ENCODE measurements around the gene LRFN2. TPM values are rescaled to one million over a fixed set of nuclear protein-coding genes. Genes with fewer than 3 reads are reported as not detected.

Gene LRFN2
- total RNA-seq, 1 experiment from 2014 or later, result 26.6 TPM

DNA sequence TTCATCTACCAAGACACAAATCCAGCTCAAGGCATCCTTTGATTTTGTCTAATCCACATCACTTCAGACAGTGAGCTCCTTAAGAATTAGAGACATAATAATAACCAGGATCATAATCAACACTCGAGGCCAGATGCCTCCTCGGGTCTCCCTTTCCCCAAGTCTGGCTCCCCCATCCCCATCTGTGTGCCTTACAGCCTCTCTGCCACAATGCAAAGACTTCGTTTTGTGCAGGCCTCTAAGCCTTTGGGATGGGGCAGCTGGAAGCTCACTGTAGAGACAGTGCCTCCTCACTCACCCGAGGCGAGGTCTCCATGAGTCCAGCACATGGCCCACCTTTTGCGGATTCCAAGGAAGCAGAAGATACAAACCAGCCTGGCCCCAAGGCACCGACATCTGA is 30.3 kb downstream of the LRFN2 start:
- no TSS peak for BruUV-seq (replicated peaks)
- intact Hi-C loops (cut with micrococcal nuclease; ENCODE audit: unreplicated experiment), result no loop called here
- CTCF ChIA-PET, result no interaction called here

DNA sequence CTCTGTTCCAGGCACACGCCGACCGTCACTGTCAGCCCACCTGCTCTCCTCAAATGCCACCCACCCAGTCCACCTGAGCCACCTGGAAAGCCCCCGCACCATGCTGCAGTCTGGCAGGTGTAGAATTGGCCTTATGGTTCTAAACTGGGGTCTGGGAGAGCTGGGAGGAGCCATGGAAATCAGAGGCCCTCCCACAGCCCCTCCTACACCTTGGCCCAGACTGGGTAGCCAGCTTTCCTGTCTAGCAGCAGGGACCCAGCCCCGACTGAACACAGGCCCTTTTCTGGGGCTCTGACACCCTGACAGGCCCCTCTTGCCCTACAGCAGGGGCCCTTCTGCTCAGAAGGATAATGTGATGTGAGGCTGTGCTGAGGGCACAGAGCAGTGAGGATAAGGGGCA is 31.1 kb downstream of the LRFN2 start:
- Histone ChIP-seq H3K27ac (ENCODE audit: low read depth, low read length, poor library complexity, severe bottlenecking) (no peak overlapping the region), H3K4me3 (ENCODE audit: low read depth, low read length, poor library complexity, severe bottlenecking) (no peak overlapping the region), H3K9me3 (ENCODE audit: low read depth, low read length, poor library complexity, severe bottlenecking) (no peaks in the 10 kb centered on the region), H3K36me3 (ENCODE audit: insufficient read depth, low read length, poor library complexity, severe bottlenecking) (no peaks in the 10 kb centered on the region), H3K27me3 (replicated peaks; ENCODE audit: insufficient read depth, low read depth, low read length, poor library complexity) (no peaks in the 10 kb centered on the region), H3K4me1 (ENCODE audit: insufficient read depth, low read length, poor library complexity, severe bottlenecking) (peaks cover 46% of the 10 kb centered on the region)
- no TSS peak for BruUV-seq (replicated peaks)
- ChIA-PET CTCF (no interaction called here), POLR2A (ENCODE audit: low non-redundant PET) (no interaction called here)
- TF ChIP-seq EZH2 (IDR thresholded peaks at IDR 0.05; ENCODE audit: borderline replicate concordance, low read depth, low read length, poor library complexity, severe bottlenecking) (no peak), CTCF (conservative IDR thresholded peaks at IDR 0.05; ENCODE audit: low read depth, low read length) (no peak)
- intact Hi-C loops (cut with micrococcal nuclease; ENCODE audit: unreplicated experiment), result no loop called here
- DNase-seq (ENCODE audit: low spot score), result no peak

More for the DNA sequence above, 30.3 kb downstream of the LRFN2 start:
- Histone ChIP-seq H3K9me3 (ENCODE audit: low read depth, low read length, poor library complexity, severe bottlenecking) (no peaks in the 10 kb centered on the region), H3K4me1 (ENCODE audit: insufficient read depth, low read length, poor library complexity, severe bottlenecking) (peaks cover 55% of the 10 kb centered on the region), H3K36me3 (ENCODE audit: insufficient read depth, low read length, poor library complexity, severe bottlenecking) (no peaks in the 10 kb centered on the region), H3K27me3 (replicated peaks; ENCODE audit: insufficient read depth, low read depth, low read length, poor library complexity) (no peaks in the 10 kb centered on the region), H3K4me3 (ENCODE audit: low read depth, low read length, poor library complexity, severe bottlenecking) (no peak overlapping the region), H3K27ac (ENCODE audit: low read depth, low read length, poor library complexity, severe bottlenecking) (no peak overlapping the region)
- POLR2A ChIA-PET (ENCODE audit: low non-redundant PET), result no interaction called here
- TF ChIP-seq EZH2 (IDR thresholded peaks at IDR 0.05; ENCODE audit: borderline replicate concordance, low read depth, low read length, poor library complexity, severe bottlenecking), result no peak
- no peak for TF ChIP-seq CTCF (conservative IDR thresholded peaks at IDR 0.05; ENCODE audit: low read depth, low read length)
- DNase-seq (ENCODE audit: low spot score), result no peak

DNA sequence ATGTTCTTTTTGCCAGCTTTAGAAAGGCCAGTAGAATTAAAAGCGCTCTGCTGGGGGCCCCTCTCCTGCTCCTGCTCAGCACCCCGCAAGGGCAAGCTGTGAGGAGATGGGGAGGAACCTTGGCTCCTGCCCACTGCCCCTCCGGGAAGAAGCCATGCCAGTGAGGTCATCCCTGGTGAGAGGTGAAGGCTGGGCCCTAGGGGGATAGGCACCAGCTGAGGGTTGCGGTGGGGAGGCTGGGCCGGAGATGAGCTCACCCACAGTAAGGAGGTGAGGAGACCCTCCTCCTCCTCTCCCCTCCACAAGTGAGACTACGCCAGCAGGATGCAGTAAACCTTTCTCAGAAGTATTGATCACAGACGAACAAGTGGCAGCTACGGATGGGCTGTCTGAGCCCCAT is 32.1 kb downstream of the LRFN2 start:
- DNase-seq (ENCODE audit: low spot score), result no peak
- intact Hi-C loops (cut with micrococcal nuclease; ENCODE audit: unreplicated experiment), result no loop called here

More for the DNA sequence above, 32.1 kb downstream of the LRFN2 start:
- H3K36me3 ChIP-seq (ENCODE audit: insufficient read depth, low read length, poor library complexity, severe bottlenecking), result peaks cover 3% of the 10 kb centered on the region
- ChIA-PET POLR2A (ENCODE audit: low non-redundant PET) (no interaction called here), CTCF (no interaction called here)
- no peak overlapping the region for H3K4me3 ChIP-seq (ENCODE audit: low read depth, low read length, poor library complexity, severe bottlenecking)
- H3K27me3 ChIP-seq (replicated peaks; ENCODE audit: insufficient read depth, low read depth, low read length, poor library complexity), result no peaks in the 10 kb centered on the region
- no peak for TF ChIP-seq EZH2 (IDR thresholded peaks at IDR 0.05; ENCODE audit: borderline replicate concordance, low read depth, low read length, poor library complexity, severe bottlenecking)
- TF ChIP-seq CTCF (conservative IDR thresholded peaks at IDR 0.05; ENCODE audit: low read depth, low read length), result no peak
- H3K4me1 ChIP-seq (ENCODE audit: insufficient read depth, low read length, poor library complexity, severe bottlenecking), result peaks cover 48% of the 10 kb centered on the region
- peak overlapping the region; percentile 21 for H3K27ac ChIP-seq (ENCODE audit: low read depth, low read length, poor library complexity, severe bottlenecking)
- BruUV-seq (replicated peaks), result no TSS peak
- H3K9me3 ChIP-seq (ENCODE audit: low read depth, low read length, poor library complexity, severe bottlenecking), result no peaks in the 10 kb centered on the region
